Vagina (tissue), 2 donors: ENCODE results near the gene FBXO34. TPM values are rescaled to one million over a fixed set of nuclear protein-coding genes. Genes with fewer than 3 reads are reported as not detected.

Source experiments
- DNase-seq, 2 donors: peaks; one replicate each; pipeline ENCODE4 v3.0.0-alpha.2; 2017; ENCODE audit errors: extremely low spot score in 2 of 2
- H3K27ac ChIP-seq: fragments of 200-600 bp; sonication (generic); one replicate; pipeline ENCODE4 v1.5.1; 2019
- H3K27me3 ChIP-seq: fragments of 200-600 bp; sonication (generic); one replicate; pipeline ENCODE4 v1.5.1; 2019
- H3K36me3 ChIP-seq, 2 donors: fragments of 200-600 bp; sonication (generic); one replicate each; pipeline ENCODE4 v1.5.1; 2017 to 2019
- H3K4me1 ChIP-seq: fragments of 200-600 bp; sonication (generic); one replicate; pipeline ENCODE4 v1.5.1; 2019
- H3K4me3 ChIP-seq, 2 donors: fragments of 200-600 bp; sonication (generic); 1 replicate in 1 of 2; 2 replicates in 1 of 2; pipeline ENCODE4 v1.5.1; 2016 to 2019
- H3K9me3 ChIP-seq: fragments of 200-600 bp; sonication (generic); one replicate; pipeline ENCODE4 v1.5.1; 2019
- POLR2A ChIP-seq, 2 donors: fragments of 450-650 bp; IDR thresholded peaks; one replicate each; pipeline ENCODE4 v1.6.1; 2017; ENCODE audit warnings: antibody characterized with exemption in 2 of 2, mild to moderate bottlenecking in 2 of 2, moderate library complexity in 2 of 2
- POLR2AphosphoS5 ChIP-seq, 2 donors: sonication (generic); formaldehyde crosslinking; IDR thresholded peaks; one replicate each; pipeline ENCODE4 v1.9.0; 2017; ENCODE audit warnings: antibody characterized with exemption in 2 of 2, mild to moderate bottlenecking in 2 of 2, low read depth in 1 of 2; ENCODE audit not compliant: insufficient read depth in 1 of 2
- intact Hi-C: fragments of 100-400 bp; cut with DNase I; formaldehyde crosslinking; loops from one replicate; pipeline ENCODE4 v1.15.1; 2023
- total RNA-seq: library from RNA; depleted of rRNA; stranded (reverse); fragments of >200 nt; gene quantifications from one replicate; pipeline ENCODE4 v1.2.3, GENCODE V29; 2016
- TF ChIP-seq, protein P1 (sequence below), 3 experiments: fragments of 450-650 bp in 2 of 3; fragments of 200-600 bp in 1 of 3; sonication (generic) in 1 of 3; IDR thresholded peaks; one replicate each; pipeline ENCODE4 v1.5.1; 2017 to 2019; ENCODE audit warnings: antibody characterized with exemption in 3 of 3, mild to moderate bottlenecking in 2 of 3, moderate library complexity in 2 of 3

Gene FBXO34
- total RNA-seq, 1 donor from 2014 or later: 24.6 TPM

GRCh38 chr14:55233591-55233990 lies 37.6 kb upstream of the FBXO34 start:
- H3K4me3 ChIP-seq: no peak overlapping the region
- TF ChIP-seq POLR2AphosphoS5 (IDR thresholded peaks at IDR 0.05; ENCODE audit: insufficient read depth in 1 of 2, low read depth in 1 of 2) (no peak), POLR2A (IDR thresholded peaks at IDR 0.05) (no peak)
- TF ChIP-seq, protein P1, sequence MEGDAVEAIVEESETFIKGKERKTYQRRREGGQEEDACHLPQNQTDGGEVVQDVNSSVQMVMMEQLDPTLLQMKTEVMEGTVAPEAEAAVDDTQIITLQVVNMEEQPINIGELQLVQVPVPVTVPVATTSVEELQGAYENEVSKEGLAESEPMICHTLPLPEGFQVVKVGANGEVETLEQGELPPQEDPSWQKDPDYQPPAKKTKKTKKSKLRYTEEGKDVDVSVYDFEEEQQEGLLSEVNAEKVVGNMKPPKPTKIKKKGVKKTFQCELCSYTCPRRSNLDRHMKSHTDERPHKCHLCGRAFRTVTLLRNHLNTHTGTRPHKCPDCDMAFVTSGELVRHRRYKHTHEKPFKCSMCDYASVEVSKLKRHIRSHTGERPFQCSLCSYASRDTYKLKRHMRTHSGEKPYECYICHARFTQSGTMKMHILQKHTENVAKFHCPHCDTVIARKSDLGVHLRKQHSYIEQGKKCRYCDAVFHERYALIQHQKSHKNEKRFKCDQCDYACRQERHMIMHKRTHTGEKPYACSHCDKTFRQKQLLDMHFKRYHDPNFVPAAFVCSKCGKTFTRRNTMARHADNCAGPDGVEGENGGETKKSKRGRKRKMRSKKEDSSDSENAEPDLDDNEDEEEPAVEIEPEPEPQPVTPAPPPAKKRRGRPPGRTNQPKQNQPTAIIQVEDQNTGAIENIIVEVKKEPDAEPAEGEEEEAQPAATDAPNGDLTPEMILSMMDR (IDR thresholded peaks at IDR 0.05): no peak

GRCh38 chr14:55238019-55238680 lies 33.1 kb upstream of the FBXO34 start:
- no peak for DNase-seq
- H3K27ac ChIP-seq: no peak overlapping the region
- intact Hi-C loops: no loop called here
- no peak overlapping the region for H3K4me3 ChIP-seq
- TF ChIP-seq, protein P1 (IDR thresholded peaks at IDR 0.05): no peak
- TF ChIP-seq POLR2A (IDR thresholded peaks at IDR 0.05) (no peak), POLR2AphosphoS5 (IDR thresholded peaks at IDR 0.05; ENCODE audit: insufficient read depth in 1 of 2, low read depth in 1 of 2) (no peak)
- peaks cover 7% of the 10 kb centered on the region for H3K4me1 ChIP-seq
- H3K9me3 ChIP-seq: no peaks in the 10 kb centered on the region
- no peaks in the 10 kb centered on the region for H3K27me3 ChIP-seq
- H3K36me3 ChIP-seq: no peaks in the 10 kb centered on the region

More at GRCh38 chr14:55233591-55233990, 37.6 kb upstream of the FBXO34 start:
- Histone ChIP-seq H3K4me1 (no peaks in the 10 kb centered on the region), H3K27me3 (no peaks in the 10 kb centered on the region), H3K36me3 (no peaks in the 10 kb centered on the region), H3K9me3 (no peaks in the 10 kb centered on the region), H3K27ac (no peak overlapping the region)
- intact Hi-C loops: no loop called here
- no peak for DNase-seq

DNA sequence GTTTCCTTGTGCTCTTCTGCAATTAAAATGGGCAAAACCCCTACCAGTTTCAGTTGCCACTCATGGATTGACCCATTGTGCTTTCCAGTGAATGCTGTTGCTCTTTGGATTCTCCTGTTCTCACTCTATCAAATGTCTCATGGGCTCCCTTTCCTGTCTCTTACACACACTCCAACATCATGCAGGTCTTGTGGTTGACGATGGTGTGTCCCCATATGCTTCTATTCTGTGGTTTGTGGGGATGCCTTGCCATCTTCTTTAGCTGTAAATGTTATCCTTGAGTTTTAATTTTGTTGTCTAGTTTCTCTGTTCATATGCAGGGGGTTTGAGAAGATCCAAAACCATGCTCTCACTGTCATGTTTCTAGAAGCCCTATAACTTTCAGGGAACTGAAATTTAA lies 31.9 kb upstream of the FBXO34 start:
- TF ChIP-seq, protein P1 (IDR thresholded peaks at IDR 0.05): no peak
- TF ChIP-seq POLR2AphosphoS5 (IDR thresholded peaks at IDR 0.05; ENCODE audit: insufficient read depth in 1 of 2, low read depth in 1 of 2) (no peak), POLR2A (IDR thresholded peaks at IDR 0.05) (no peak)
- intact Hi-C loops: no loop called here
- H3K27me3 ChIP-seq: no peaks in the 10 kb centered on the region
- H3K36me3 ChIP-seq: no peaks in the 10 kb centered on the region
- no peak for DNase-seq
- no peaks in the 10 kb centered on the region for H3K9me3 ChIP-seq
- no peak overlapping the region for H3K27ac ChIP-seq
- H3K4me3 ChIP-seq: no peak overlapping the region
- H3K4me1 ChIP-seq: peaks cover 7% of the 10 kb centered on the region

DNA sequence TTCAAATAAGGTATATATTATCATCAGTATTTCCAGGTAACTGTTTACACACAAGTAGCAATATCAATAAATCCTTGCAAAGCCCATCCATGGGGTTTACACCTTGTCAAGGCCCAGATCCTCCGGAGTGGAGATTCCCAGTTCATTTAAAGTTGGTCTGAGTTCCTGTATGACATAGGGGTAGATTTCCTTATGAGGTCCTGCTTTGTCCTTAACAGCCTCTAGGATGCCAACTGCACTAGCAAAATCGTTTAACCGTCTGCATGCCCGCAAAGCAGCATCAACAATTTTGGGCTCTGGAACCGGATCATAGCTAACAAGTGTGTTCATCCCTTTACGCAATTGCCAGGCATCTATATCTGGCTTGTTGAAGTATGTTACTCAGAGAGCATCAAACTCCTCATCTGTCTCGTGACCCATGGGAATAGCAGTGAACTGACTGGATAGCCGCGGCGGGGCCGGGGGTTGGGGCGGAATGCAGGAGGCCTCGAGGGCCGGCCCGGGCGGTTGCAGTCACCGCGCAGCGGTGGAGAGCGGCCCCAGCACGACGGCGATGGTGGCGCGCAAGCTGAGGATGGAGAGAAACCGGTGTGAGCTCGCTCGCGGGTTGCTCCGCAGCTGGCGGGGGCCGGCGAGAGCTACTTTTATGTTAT lies 30.6 kb upstream of the FBXO34 start:
- no peaks in the 10 kb centered on the region for H3K36me3 ChIP-seq
- peaks cover 7% of the 10 kb centered on the region for H3K4me1 ChIP-seq
- TF ChIP-seq, protein P1 (IDR thresholded peaks at IDR 0.05): no peak
- TF ChIP-seq POLR2A (IDR thresholded peaks at IDR 0.05) (no peak), POLR2AphosphoS5 (IDR thresholded peaks at IDR 0.05; ENCODE audit: insufficient read depth in 1 of 2, low read depth in 1 of 2) (no peak)
- no peak overlapping the region for H3K4me3 ChIP-seq
- no peaks in the 10 kb centered on the region for H3K27me3 ChIP-seq
- intact Hi-C loops: no loop called here
- no peak overlapping the region for H3K27ac ChIP-seq
- H3K9me3 ChIP-seq: no peaks in the 10 kb centered on the region
- no peak for DNase-seq

GRCh38 chr14:55241673-55242072 lies 29.5 kb upstream of the FBXO34 start:
- H3K4me3 ChIP-seq: no peak overlapping the region
- H3K4me1 ChIP-seq: peaks cover 7% of the 10 kb centered on the region
- intact Hi-C loops: no loop called here
- no peak for DNase-seq
- TF ChIP-seq, protein P1 (IDR thresholded peaks at IDR 0.05): no peak
- TF ChIP-seq POLR2A (IDR thresholded peaks at IDR 0.05): no peak
- TF ChIP-seq POLR2AphosphoS5 (IDR thresholded peaks at IDR 0.05; ENCODE audit: insufficient read depth in 1 of 2, low read depth in 1 of 2): no peak
- H3K36me3 ChIP-seq: no peaks in the 10 kb centered on the region
- no peaks in the 10 kb centered on the region for H3K27me3 ChIP-seq
- no peak overlapping the region for H3K27ac ChIP-seq
- no peaks in the 10 kb centered on the region for H3K9me3 ChIP-seq
